Activated CD4-positive, alpha-beta T cell treated with anti-CD3 and anti-CD28 coated beads, Interleukin-2, amount 50 U/mL, for 16 hours (primary cell): ENCODE results near the gene IGSF3.
"Not testable (repeated sequence)": the region's sequence is repeated elsewhere in the genome, so short reads cannot be mapped to it uniquely, and the experiment has no call there.

ENCODE experiments used
- DNase-seq: peaks from one replicate; pipeline ENCODE4 v3.0.0-alpha.2; 2020

The IGSF3 gene

DNA sequence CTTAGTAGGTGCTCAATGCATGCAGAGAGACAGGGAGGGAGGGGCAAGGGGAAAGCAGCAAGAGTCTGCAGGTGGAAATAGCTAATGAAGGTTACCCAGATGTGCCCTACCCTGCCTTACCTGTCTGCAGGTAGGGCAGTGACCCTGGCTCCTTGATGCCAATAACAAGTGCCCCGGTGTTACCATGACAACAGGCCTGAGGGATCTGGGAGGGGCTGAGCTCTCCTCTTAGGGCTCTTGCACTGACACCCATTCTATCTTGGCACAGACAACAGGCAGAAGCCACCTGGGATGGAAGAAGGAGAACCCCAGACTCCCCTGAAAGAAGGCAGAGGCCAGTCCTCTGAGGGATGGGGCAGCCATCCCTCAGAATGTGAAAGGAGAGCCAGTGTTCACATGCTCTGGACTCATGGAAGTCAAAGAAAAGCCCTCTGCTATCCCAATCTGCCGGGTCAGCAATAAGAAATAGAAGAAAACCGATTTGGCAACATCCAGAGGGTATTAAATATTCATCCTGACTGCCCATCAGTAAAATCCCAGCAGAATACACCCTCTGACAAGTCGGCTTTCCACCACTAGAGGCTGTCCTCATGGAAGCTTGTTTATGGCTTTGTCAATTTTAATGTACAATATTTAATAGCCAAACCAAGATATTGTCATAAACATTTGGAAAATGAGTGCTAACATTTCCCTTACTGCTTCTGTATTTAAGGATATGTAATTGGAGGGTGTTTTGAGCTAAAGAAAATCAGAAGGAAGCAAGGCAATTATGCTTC, 72.3 kb downstream of the IGSF3 start:
- DNase-seq, result not testable (repeated sequence)

DNA sequence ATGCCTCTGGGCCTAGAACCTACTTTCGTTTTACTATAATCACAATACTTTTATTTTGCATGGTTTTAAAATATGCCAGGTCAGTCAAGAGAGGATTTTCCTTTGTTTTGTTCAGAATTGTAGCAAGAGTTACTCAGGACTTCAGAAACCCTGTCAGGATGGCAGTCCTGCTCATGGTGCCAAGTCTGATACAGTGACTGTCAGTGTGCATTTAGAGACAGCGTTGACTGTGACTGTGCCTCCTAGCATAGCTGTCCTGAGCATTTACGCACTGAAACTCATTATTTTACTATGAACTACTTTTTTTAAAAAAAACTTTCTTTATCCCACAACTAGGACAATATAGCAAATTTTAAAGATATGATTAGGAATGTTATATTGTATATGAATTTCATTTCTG, 73.6 kb downstream of the IGSF3 start:
- DNase-seq, result not testable (repeated sequence)

GRCh38 chr1:116593401-116593800, 74.1 kb downstream of the IGSF3 start:
- not testable (repeated sequence) for DNase-seq

DNA sequence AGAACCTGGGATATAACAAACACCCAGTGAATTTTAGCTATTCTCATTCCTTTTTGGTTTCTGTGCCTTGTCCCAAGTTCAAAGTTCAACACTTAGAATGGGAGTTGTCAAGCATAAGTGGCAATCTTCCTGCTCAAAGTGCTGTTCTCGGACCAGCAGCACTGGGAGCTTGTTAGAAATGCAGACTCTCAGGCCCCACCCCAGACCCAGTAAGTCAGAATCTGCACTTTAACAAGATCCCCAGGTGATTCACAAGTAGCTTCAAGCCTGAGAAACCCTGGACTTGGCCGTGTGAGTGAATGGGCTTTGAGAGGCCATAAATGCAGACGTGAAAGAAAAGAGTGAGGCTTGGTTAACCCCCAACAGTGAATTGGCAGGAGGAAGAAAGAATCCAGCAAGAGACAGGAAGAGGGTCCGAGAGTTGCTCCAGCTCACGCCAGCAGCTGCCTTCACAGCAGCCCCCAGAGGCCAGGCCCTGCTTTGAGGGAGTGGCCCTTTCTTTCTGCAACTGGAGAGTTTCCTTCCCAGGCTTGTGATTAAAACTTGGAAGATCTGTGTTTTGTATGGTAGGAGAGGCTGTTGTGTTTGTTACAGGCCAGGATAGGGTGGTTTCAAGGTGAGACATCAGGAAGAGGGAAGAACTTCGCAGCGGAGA, 75.5 kb downstream of the IGSF3 start:
- DNase-seq, result not testable (repeated sequence)

DNA sequence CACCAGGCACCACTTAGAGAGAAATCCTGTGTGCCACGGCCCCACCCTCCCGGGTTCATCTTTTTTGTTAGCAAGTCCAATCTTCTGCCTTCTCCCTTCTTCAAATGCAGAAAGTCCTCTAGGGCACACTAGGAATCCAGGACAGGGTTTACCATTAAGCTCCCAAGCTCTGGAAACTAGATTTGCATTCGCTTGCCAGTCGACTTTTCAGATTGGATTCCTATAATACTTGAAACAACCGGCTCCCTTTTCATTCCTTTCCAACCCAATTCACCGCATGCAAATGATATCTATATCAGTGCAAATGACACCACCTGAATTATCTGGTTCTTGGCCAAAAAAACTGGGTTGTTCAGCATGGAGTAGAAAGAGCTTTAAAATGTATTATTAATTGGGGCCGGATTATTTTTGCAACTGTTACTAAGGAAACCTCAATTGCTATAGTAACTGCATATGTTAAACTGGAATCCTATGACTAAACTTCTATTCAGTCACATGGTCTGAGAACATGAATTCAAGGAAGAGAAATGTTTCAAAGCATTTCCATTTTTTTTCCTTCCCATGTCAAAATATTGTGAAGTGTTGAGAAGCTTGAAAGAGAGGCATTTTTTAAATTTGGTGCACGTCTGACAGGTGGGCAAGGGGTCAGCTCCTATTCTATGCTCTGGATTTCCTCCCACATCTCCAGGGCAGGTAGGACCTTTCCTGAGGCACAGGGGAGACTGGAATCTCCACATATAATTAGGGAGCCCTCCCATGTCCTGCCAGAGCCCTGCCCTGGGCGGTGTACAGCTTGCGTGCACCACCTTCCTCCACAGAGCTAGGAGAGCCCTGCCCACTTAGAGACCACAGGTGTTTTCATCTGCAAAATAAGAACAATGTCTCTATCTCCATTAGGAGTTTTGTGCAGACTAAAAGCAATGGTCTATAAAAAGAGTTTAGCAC, 76.3 kb downstream of the IGSF3 start:
- DNase-seq, result not testable (repeated sequence)

DNA sequence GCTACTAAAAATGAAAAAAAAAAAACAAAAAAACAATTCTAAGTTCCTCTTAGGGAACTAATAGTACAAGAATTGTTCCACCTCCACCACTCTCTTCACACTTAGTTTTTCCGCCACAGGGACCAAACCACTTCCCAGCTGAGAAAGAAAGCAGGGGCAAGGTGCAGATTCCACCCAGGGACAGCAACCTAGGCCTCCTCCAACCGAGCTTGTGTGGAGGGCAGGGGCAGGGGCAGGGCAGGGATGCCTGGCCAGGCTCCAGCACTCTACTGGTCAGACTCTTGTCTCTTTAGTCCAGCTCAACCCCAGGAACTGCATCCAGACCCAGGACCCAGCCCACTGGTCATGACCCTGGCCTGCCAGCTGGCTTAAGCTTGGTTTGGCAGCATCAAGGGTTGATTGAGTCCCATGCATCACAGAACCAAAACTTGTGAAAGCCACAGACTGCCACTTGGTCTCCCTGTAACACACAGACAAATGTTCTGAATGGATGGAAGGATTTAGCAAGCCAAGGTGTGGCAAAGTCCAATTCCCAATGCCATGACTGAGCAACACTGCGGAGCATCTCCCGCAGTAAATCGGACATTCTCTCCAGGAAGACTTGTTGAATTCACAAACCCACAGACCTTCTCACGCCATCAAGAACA, 77.1 kb downstream of the IGSF3 start:
- not testable (repeated sequence) for DNase-seq

- DNase-seq, result not testable (repeated sequence)
These were observed 78.3 kb downstream of the IGSF3 start for GRCh38 chr1:116589101-116589735.

GRCh38 chr1:116587501-116588227, 79.9 kb downstream of the IGSF3 start:
- no peak for DNase-seq

DNA sequence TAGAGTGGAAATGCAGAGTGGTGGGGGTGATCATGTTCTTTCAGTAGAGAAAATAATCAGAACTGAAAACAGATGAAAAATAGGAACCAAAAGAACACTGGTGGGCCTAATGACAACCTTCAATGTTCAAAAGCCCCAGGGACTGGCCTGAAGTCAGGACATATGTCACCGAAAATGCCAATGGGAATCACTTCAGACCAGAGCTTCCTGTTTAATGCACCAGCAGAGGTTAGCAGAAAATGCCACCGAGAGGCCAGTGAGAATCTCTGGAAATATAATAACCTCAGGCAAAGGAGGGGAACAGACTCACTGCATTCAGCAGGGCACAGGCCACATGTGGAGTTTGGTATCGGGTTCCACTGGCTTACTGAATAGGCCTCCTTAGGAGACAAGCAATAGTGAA, 80.8 kb downstream of the IGSF3 start:
- DNase-seq, result no peak

GRCh38 chr1:116585886-116586285, 81.6 kb downstream of the IGSF3 start:
- DNase-seq, result no peak

DNA sequence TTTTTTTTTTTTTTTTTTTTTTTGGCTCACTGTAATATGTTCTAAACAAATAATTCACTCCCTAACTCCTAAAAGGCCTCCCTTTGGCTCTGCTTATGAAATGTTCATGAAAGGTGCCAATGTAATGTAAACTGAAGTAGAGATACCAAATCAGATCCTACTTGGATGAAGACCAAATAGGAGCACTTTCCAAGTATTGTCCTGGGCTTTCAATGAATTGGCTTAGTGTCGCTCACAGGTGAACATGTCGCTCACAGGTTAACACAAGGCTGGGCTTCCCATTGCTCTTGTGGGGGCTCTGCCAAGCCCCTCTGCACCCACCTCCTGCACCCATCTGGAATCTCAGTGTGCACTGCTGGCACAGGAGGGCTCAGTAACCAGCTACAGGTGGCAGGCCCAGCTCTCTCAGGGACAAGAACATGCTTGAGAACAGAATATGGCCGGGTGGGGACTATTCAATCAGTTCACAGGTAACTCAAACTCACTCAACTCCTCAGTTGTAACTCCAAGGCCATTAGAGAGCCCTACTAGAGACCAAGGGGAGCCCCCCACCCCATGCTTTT, 86.1 kb downstream of the IGSF3 start:
- DNase-seq, result no peak

DNA sequence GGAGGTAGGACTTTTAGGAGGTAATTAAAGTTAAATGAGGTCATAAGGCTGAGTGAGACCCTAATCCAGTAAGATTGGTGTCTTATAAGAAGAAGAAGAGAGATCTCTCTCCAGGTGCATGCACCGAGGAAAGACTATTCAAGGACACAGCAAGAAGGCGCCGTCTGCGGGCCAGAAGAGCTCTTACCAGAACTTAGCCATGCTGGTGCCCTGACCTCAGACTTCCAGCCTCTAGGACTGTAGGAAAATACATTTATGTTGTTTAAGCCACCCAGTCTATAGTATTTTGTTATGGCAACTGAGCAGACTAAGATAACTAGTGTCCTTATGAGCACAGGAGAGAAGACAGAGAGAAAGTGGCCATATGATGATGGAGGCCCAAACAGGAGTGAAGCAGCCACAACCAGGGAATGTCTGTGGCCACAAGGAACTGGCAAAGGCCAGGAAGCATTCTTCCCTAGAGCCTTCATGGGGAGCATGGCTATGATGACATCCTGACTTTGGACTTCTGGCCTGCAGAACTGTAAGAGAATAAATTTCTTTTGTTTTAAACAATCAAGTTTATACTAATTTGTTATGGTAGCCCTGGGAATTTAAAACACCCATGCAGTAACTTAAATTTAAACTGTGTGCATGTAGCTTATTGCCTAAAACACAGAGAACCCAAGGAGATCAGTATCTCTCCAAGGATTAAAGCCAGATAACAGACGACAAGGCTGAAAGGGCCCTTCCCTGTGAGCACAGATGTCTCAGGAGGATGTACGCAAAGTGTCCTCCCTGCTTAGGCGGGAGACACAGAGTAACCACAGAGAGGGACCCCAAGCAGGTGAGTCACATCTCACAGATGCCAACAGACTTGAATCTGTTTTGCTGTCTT, 86.8 kb downstream of the IGSF3 start:
- no peak for DNase-seq

DNA sequence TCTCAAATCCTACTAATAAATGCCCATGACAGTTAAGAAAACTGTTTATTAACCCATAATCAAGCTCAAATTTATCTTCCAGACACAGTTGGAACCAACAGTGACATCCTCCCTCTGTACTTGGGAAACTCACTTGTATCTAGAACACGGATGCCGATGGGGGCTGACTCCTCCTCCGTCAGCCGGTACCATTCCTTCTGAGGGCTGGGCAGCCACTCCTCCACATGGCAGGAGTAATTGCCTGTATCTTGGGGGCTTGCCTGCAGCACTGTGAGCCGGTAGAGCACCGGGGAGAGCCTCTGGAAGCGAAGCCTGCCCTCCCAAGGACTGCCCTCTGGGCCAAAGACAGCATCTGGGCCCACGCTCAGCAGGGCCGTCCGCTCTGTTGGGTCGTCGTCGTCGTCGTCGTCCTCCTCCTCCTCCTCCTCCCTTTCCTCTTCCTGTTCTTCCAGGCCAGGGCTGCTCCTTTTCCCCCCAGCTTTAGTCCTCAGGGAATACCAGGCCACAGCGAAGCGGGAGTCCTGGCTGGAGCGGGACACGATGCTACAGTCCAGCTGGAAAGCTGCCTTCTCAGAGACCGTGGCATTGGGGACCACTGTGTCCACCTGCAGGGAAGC, 88.2 kb downstream of the IGSF3 start:
- DNase-seq, result no peak

DNA sequence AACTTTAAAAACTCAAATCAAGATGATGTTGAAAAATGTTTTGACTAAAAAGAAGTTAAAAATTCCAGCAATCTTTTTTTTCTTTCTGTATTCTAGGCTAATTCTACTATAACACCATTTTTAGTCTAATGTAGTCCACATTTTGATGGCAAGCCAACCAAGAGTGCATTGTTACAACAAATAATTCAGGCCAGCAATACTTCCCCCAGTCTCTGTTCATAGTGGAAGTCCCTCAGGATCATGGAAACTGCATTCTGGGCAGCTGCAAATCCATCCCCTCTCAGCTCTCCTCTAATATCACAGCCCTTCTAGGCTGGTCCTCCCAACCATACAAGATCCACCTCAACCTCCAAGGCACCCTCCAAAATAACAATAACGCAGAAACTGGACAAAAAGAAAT, 89.0 kb downstream of the IGSF3 start:
- DNase-seq, result no peak

GRCh38 chr1:116577759-116578314, 89.7 kb downstream of the IGSF3 start:
- DNase-seq, result no peak

DNA sequence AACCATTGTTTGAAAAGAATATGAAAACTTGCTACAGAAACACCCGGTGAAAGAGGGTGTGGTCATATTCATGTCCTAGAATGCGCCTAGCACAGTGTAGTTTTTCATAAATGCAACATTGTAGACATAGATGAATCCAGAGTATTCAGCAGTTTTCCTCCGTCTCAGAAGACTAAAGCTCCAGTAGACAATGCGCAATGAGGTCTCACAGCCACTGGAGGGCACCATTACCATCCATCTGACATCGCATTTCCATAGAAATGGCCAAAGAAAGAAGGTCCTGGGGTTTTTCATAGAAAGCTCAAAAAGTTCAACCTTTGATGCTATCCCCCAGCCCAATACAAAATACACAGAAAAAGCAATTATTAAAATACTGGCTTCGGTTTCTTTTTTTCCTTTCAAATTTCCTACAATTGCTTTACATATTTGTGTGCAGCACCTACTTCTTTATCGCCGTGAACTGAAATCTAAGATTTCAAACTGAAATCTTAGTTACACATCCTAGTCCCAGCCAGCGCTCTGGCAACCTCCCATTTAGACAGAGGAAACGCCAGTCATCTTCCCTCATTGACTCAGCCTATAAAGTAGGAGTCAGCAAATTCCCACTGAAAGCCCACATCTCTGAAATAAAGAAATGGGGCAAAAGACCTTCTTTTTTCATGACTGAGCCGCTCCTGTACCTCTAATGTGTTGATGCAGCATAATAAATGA, 92.8 kb downstream of the IGSF3 start:
- DNase-seq, result peak; percentile 74

GRCh38 chr1:116573431-116574095, 94.0 kb downstream of the IGSF3 start:
- DNase-seq, result no peak

- DNase-seq, result no peak
These were observed 94.6 kb downstream of the IGSF3 start for GRCh38 chr1:116572771-116573430.
